Thyroid gland (tissue), 4 donors: Measurements from ENCODE around the gene PLA2G12A.

Experiments used
- CTCF ChIP-seq, 6 experiments: fragments of 200-600 bp in 3 of 6; fragments of 450-650 bp in 3 of 6; sonication (generic) in 3 of 6; IDR thresholded peaks; one replicate each; pipeline ENCODE4 v1.5.1; 2016 to 2019; ENCODE audit warnings: antibody characterized with exemption in 6 of 6, mild to moderate bottlenecking in 2 of 6, inconsistent platforms in 1 of 6, moderate library complexity in 1 of 6
- POLR2A ChIP-seq, 2 donors: fragments of 450-650 bp; IDR thresholded peaks; one replicate each; pipeline ENCODE4 v1.6.1; 2017; ENCODE audit warnings: antibody characterized with exemption in 2 of 2, mild to moderate bottlenecking in 2 of 2, moderate library complexity in 1 of 2

DNA sequence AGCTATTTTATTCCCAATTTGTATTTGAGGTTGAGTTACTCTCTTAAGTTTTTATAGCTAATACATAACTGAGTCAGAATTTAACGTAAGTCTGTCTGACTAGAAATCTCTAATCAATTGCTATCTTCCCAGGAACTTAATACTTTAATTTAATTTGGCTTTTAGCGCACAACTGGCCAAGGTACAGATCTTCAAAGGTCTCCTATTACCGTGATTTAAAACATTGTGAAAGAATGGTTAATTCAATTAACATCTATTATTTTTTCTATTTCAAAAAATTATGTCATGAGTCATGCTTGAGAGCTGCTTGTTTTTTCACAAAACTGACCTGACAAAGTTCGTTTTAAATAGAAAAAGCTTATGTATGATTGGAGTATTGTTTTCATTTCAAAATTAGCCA, 22.0 kb upstream of the PLA2G12A start:
- TF ChIP-seq CTCF (IDR thresholded peaks at IDR 0.05) (no peak), POLR2A (IDR thresholded peaks at IDR 0.05) (no peak)
